Common myeloid progenitor, CD34-positive (primary cell): Measurements from ENCODE around the gene ZBTB17.
"Not testable (repeated sequence)": the region's sequence is repeated elsewhere in the genome, so short reads cannot be mapped to it uniquely, and the experiment has no call there.

Experiments
- CTCF ChIA-PET: fragments of 350-600 bp; sonication (Branson Sonifier 250); formaldehyde crosslinking; loops from one replicate; lab custom pipeline; 2021; ENCODE audit warnings: antibody characterized with exemption; lab: Charles Lee
- POLR2A ChIA-PET: fragments of 350-600 bp; sonication (Branson Sonifier 250); formaldehyde crosslinking; loops from one replicate; lab custom pipeline; 2021; ENCODE audit warnings: antibody characterized with exemption; lab: Charles Lee
- DNase-seq, 3 donors: peaks; one replicate each; pipeline versions ENCODE4 v3.0.0 to v3.0.0-alpha.2; 2013
- H3K27ac ChIP-seq, 2 experiments: 1 replicate in 1 of 2; 2 replicates in 1 of 2; pipeline ENCODE4 v1.7.0; 2013; ENCODE audit warnings: inconsistent platforms in 2 of 2, low read length in 2 of 2, mild to moderate bottlenecking in 2 of 2, low read depth in 1 of 2, moderate library complexity in 1 of 2; ENCODE audit not compliant: severe bottlenecking in 2 of 2, insufficient read depth in 1 of 2, poor library complexity in 1 of 2
- H3K27me3 ChIP-seq, 5 experiments: replicated peaks in 2 of 5; 1 replicate in 3 of 5; 2 replicates in 2 of 5; pipeline versions ENCODE4 v1.6.1 to v1.7.0; 2013; ENCODE audit warnings: low read length in 4 of 5, mild to moderate bottlenecking in 2 of 5, moderate library complexity in 2 of 5, inconsistent platforms in 1 of 5; ENCODE audit not compliant: insufficient read depth in 5 of 5, control insufficient read depth in 4 of 5
- H3K36me3 ChIP-seq, 4 experiments: 1 replicate in 2 of 4; 2 replicates in 2 of 4; pipeline versions ENCODE4 v1.6.1 to v1.7.0; 2013; ENCODE audit warnings: low read length in 3 of 4, control low read depth in 1 of 4, mild to moderate bottlenecking in 1 of 4; ENCODE audit not compliant: control insufficient read depth in 4 of 4, insufficient read depth in 4 of 4
- H3K4me1 ChIP-seq, 4 experiments: 1 replicate in 3 of 4; 2 replicates in 1 of 4; pipeline versions ENCODE4 v1.6.1 to v1.7.1; 2013; ENCODE audit warnings: low read length in 3 of 4, mild to moderate bottlenecking in 3 of 4, control low read depth in 1 of 4, inconsistent platforms in 1 of 4, moderate library complexity in 1 of 4; ENCODE audit not compliant: control insufficient read depth in 4 of 4, insufficient read depth in 4 of 4; ENCODE audit errors: control extremely low read depth in 1 of 4
- H3K4me3 ChIP-seq, 7 experiments: 1 replicate in 4 of 7; 2 replicates in 3 of 7; pipeline versions ENCODE4 v1.5.1 to v1.7.0; 2013; ENCODE audit warnings: mild to moderate bottlenecking in 7 of 7, low read length in 6 of 7, moderate library complexity in 6 of 7, inconsistent platforms in 2 of 7, low read depth in 2 of 7, control low read depth in 1 of 7; ENCODE audit not compliant: insufficient read depth in 4 of 7, control insufficient read depth in 1 of 7; ENCODE audit errors: extremely low read depth in 1 of 7
- H3K9me3 ChIP-seq, 5 experiments: 1 replicate in 4 of 5; 2 replicates in 1 of 5; pipeline versions ENCODE4 v1.6.1 to v1.7.1; 2013; ENCODE audit warnings: low read length in 4 of 5, mild to moderate bottlenecking in 2 of 5, inconsistent platforms in 1 of 5, low read depth in 1 of 5, moderate library complexity in 1 of 5; ENCODE audit not compliant: control insufficient read depth in 4 of 5, insufficient read depth in 2 of 5; ENCODE audit errors: control extremely low read depth in 1 of 5
- WGBS: methylation state at CpG from one replicate; pipeline ENCODE4 v1.1.5; 2013; ENCODE audit not compliant: insufficient coverage; 5-methylcytosine and 5-hydroxymethylcytosine counted together

The ZBTB17 gene

GRCh38 chr1:16006010-16006409, 30.1 kb upstream of the ZBTB17 start:
- CTCF ChIA-PET = no interaction called here
- H3K27me3 ChIP-seq = no peaks in the 10 kb centered on the region
- WGBS = 75% methylated on average over 11 of the region's 11 CpGs

GRCh38 chr1:16005597-16005996, 29.7 kb upstream of the ZBTB17 start:
- ChIA-PET POLR2A (no interaction called here), CTCF (interaction anchor here (2.0 kb wide), 1 partner anchor 50 kb away, joined by 6 read pairs; no protein-coding TSS in a partner anchor)
- no peaks in the 10 kb centered on the region for H3K9me3 ChIP-seq
- no peaks in the 10 kb centered on the region for H3K36me3 ChIP-seq
- H3K4me1 ChIP-seq = no peaks in the 10 kb centered on the region
- DNase-seq = no peak
- no peaks in the 10 kb centered on the region for H3K27me3 ChIP-seq
- H3K4me3 ChIP-seq = no peak overlapping the region
- H3K27ac ChIP-seq = no peak overlapping the region
- 86% methylated on average over 5 of the region's 5 CpGs for WGBS

More at GRCh38 chr1:16006010-16006409, 30.1 kb upstream of the ZBTB17 start:
- H3K27ac ChIP-seq = no peak overlapping the region
- POLR2A ChIA-PET = no interaction called here
- no peaks in the 10 kb centered on the region for H3K4me1 ChIP-seq
- DNase-seq = no peak
- no peaks in the 10 kb centered on the region for H3K36me3 ChIP-seq
- no peak overlapping the region for H3K4me3 ChIP-seq
- no peaks in the 10 kb centered on the region for H3K9me3 ChIP-seq

GRCh38 chr1:16001274-16001673, 25.4 kb upstream of the ZBTB17 start:
- H3K27me3 ChIP-seq, H3K4me3 ChIP-seq, H3K4me1 ChIP-seq, H3K27ac ChIP-seq, POLR2A ChIA-PET, H3K9me3 ChIP-seq, DNase-seq, H3K36me3 ChIP-seq: not testable (repeated sequence)
- CTCF ChIA-PET = interaction anchor here (0.6 to 0.8 kb wide), 2 partner anchors 28 to 30 kb away, joined by 3 read pairs; no protein-coding TSS in a partner anchor
- 81% methylated on average over 7 of the region's 10 CpGs for WGBS

- H3K9me3 ChIP-seq = no peaks in the 10 kb centered on the region
- no peaks in the 10 kb centered on the region for H3K27me3 ChIP-seq
- CTCF ChIA-PET = no interaction called here
- DNase-seq = no peak
- no peaks in the 10 kb centered on the region for H3K36me3 ChIP-seq
- H3K4me3 ChIP-seq = no peak overlapping the region
- no peaks in the 10 kb centered on the region for H3K4me1 ChIP-seq
- 98% methylated on average over 11 of the region's 11 CpGs for WGBS
- no peak overlapping the region for H3K27ac ChIP-seq
- POLR2A ChIA-PET = no interaction called here
Measured at GRCh38 chr1:15998929-15999328, 23.0 kb upstream of the ZBTB17 start.

- no peak overlapping the region for H3K27ac ChIP-seq
- ChIA-PET CTCF (interaction anchor here (0.6 to 2.0 kb wide), 7 partner anchors 9 to 207 kb away, joined by 3 to 7 read pairs (median 4); no protein-coding TSS in a partner anchor), POLR2A (no interaction called here)
- DNase-seq = no peak
- H3K27me3 ChIP-seq = no peaks in the 10 kb centered on the region
- H3K4me1 ChIP-seq = no peaks in the 10 kb centered on the region
- WGBS = 90% methylated on average over 8 of the region's 9 CpGs
- H3K36me3 ChIP-seq = no peaks in the 10 kb centered on the region
- no peak overlapping the region for H3K4me3 ChIP-seq
- H3K9me3 ChIP-seq = no peaks in the 10 kb centered on the region
Measured at GRCh38 chr1:15997637-15998280, 21.9 kb upstream of the ZBTB17 start.

- Histone ChIP-seq H3K9me3 (no peaks in the 10 kb centered on the region), H3K4me3 (no peak overlapping the region), H3K4me1 (no peaks in the 10 kb centered on the region), H3K36me3 (no peaks in the 10 kb centered on the region), H3K27ac (no peak overlapping the region), H3K27me3 (no peaks in the 10 kb centered on the region)
- no peak for DNase-seq
- WGBS = 96% methylated on average over 3 of the region's 9 CpGs
- ChIA-PET CTCF (interaction anchor here (0.9 to 2.0 kb wide), 6 partner anchors 9 to 206 kb away, joined by 3 to 7 read pairs (median 4); no protein-coding TSS in a partner anchor), POLR2A (no interaction called here)
Measured at GRCh38 chr1:15997076-15997585, 21.2 kb upstream of the ZBTB17 start.
